ENCODE data around the gene CST11. TPM values are rescaled to one million over a fixed set of nuclear protein-coding genes. Genes with fewer than 3 reads are reported as not detected.

CST11 gene
- total RNA-seq, 4 donors from 2014 or later: not detected

DNA sequence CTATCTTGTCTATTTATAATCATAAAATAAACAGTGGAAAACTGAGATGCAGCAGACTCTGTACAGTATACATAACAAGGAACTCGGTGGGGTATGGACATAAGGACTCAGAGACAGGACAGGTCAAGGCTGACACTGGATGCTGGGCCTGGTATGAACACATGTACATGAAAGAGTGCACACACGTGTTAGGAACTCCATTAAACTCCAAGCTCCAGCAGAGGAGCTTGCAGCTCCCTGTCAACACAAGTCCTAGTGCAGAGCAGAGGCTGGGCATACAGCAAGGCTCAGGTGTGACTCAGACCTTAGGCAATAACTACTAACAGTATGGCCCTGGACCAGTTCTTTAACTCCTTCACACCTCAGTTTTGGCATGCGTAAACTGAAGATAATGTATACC lies 48.5 kb downstream of the CST11 start:
- Histone ChIP-seq H3K27ac (peak overlapping the region in 1 of 4 donors; percentile 10), H3K9me3 (no peaks in the 10 kb centered on the region), H3K4me1 (peaks cover 6 to 32% (median 14%) of the 10 kb centered on the region in 3 donors), H3K27me3 (no peaks in the 10 kb centered on the region), H3K4me3 (no peak overlapping the region), H3K36me3 (peaks cover 0 to 36% (median 0%) of the 10 kb centered on the region in 3 donors)
- 17 to 38% methylated on average over 3 of the region's 3 CpGs for WGBS, 2 donors
- TF ChIP-seq POLR2A (IDR thresholded peaks at IDR 0.05): no peak
- TF ChIP-seq, protein P1, sequence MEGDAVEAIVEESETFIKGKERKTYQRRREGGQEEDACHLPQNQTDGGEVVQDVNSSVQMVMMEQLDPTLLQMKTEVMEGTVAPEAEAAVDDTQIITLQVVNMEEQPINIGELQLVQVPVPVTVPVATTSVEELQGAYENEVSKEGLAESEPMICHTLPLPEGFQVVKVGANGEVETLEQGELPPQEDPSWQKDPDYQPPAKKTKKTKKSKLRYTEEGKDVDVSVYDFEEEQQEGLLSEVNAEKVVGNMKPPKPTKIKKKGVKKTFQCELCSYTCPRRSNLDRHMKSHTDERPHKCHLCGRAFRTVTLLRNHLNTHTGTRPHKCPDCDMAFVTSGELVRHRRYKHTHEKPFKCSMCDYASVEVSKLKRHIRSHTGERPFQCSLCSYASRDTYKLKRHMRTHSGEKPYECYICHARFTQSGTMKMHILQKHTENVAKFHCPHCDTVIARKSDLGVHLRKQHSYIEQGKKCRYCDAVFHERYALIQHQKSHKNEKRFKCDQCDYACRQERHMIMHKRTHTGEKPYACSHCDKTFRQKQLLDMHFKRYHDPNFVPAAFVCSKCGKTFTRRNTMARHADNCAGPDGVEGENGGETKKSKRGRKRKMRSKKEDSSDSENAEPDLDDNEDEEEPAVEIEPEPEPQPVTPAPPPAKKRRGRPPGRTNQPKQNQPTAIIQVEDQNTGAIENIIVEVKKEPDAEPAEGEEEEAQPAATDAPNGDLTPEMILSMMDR (IDR thresholded peaks at IDR 0.05): no peak
- DNase-seq: no peak
- intact Hi-C loops (cut with DNase I): no loop called here

DNA sequence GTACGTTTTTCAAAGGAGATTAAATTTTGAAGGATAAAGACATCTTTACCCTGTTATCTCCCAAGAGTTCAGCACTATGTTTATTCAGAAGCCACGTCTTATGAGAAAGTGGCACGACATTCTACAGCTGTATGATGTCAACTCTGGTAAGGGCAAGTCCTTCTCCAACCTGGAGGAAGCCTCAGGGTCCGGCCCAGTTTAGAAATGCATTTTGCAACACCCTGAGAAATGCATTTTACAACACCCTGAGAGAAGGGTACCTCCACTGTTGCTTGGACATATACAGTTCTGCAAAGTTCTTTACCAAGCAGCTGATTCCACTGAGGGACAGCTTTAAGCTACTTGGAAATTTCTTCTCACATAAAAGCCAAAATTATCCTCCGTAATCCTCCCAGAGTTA lies 48.9 kb downstream of the CST11 start:
- WGBS, 2 donors: 56 to 68% methylated on average over 5 of the region's 5 CpGs
- H3K27ac ChIP-seq: peak overlapping the region in 1 of 4 donors; percentile 10
- TF ChIP-seq, protein P1 (IDR thresholded peaks at IDR 0.05): no peak
- TF ChIP-seq POLR2A (IDR thresholded peaks at IDR 0.05): no peak
- peaks cover 0 to 40% (median 0%) of the 10 kb centered on the region in 3 donors for H3K36me3 ChIP-seq
- no peaks in the 10 kb centered on the region for H3K9me3 ChIP-seq
- H3K27me3 ChIP-seq: no peaks in the 10 kb centered on the region
- DNase-seq: no peak
- peaks cover 6 to 28% (median 14%) of the 10 kb centered on the region in 3 donors for H3K4me1 ChIP-seq
- intact Hi-C loops (cut with DNase I): no loop called here
- no peak overlapping the region for H3K4me3 ChIP-seq

DNA sequence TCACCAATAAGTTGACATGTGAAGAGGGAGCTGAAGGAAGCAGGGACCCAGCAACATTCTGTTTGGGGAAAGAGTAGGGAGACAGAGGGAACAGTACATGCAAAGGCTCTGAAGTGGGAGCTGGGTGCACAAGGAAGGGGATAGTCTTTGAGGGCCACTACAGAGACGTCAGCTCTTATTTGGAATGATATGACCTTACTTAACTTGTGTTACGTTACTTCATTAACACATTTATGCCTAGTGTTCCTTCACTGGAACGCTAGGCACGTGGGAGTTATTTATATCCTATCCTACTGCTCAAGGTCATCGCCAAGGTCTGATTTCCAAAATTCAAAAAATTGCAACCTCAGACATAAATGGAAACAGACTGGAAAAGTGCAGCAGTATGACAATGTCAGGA lies 51.6 kb downstream of the CST11 start:
- intact Hi-C loops (cut with DNase I): no loop called here
- Histone ChIP-seq H3K27me3 (no peaks in the 10 kb centered on the region), H3K9me3 (no peaks in the 10 kb centered on the region), H3K4me1 (peaks cover 6 to 41% (median 14%) of the 10 kb centered on the region in 3 donors), H3K27ac (no peak overlapping the region), H3K4me3 (no peak overlapping the region), H3K36me3 (peaks cover 0 to 52% (median 0%) of the 10 kb centered on the region in 3 donors)
- DNase-seq: no peak
- TF ChIP-seq, protein P1 (IDR thresholded peaks at IDR 0.05): no peak
- no peak for TF ChIP-seq POLR2A (IDR thresholded peaks at IDR 0.05)
- WGBS, 2 donors: 92 to 96% methylated on average over 5 of the region's 5 CpGs

Small RNAs within 50 kb of the gene (small RNA-seq; reads per million reads assigned to genes)
- gene RF00019: 0 reads per million in 4 donors

Other genes with a start within 250 kb of the CST11 start
- gene NXT1, start 102.1 kb downstream of the CST11 start, total RNA-seq: 10 to 100 TPM; 21.3 to 43.0 (median 38.0) TPM
- gene GZF1, start 90.7 kb downstream of the CST11 start, total RNA-seq: 10 to 100 TPM in 1 of 4 donors, 1 to 10 TPM in 3; 3.4 to 11.8 (median 5.1) TPM
- 10 to 100 TPM in 1 of 4 donors, 1 to 10 TPM in 3; 7.7 to 16.0 (median 8.7) TPM for gene NAPB, start 31.4 kb downstream of the CST11 start, total RNA-seq
- gene CSTL1, start 13.2 kb downstream of the CST11 start, total RNA-seq: not detected
- not detected for gene CST8, start 38.2 kb upstream of the CST11 start, total RNA-seq
- not detected for gene CST9L, start 115.6 kb upstream of the CST11 start, total RNA-seq
- gene CST9, start 153.0 kb upstream of the CST11 start, total RNA-seq: not detected
- gene CST3, start 185.1 kb upstream of the CST11 start, total RNA-seq: 100 to 1,000 TPM; 323 to 899 (median 600) TPM
- not detected for gene CST4, start 236.2 kb upstream of the CST11 start, total RNA-seq

Measured in esophagus squamous epithelium (tissue), 5 donors.